ENCODE measurements around the gene PCGF3. TPM values are rescaled to one million over a fixed set of nuclear protein-coding genes. Genes with fewer than 3 reads are reported as not detected.

Gene PCGF3
- polyA plus RNA-seq, 4 donors, result 27.3 to 71.6 (median 55.3) TPM

DNA sequence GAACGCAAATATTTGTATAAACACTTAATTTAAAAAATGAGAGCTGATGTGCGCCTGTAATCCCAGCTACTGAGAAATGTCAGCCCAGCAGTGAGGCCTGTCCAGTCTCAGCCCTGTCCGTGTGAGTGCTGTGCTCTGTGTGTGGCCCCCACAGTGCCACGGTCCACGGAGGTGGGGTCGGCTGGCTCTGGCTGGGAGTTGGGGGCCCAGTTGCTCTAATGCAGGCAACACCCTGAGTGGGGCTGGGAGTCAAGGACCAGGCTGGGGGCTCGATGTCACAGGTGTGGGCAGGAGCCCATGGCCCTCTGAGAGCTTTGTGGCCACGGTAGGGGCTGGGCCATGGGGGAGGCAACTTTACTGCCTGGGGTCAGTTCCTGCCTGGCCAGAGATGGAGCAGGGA lies 12.8 kb downstream of the PCGF3 start:
- H3K9me3 ChIP-seq (ENCODE audit: control insufficient read depth in 2 of 2, insufficient read depth in 1 of 2, low read depth in 1 of 2, low read length in 1 of 2), result no peaks in the 10 kb centered on the region
- H3K4me3 ChIP-seq (ENCODE audit: low read depth in 1 of 3, low read length in 3 of 3), result no peak overlapping the region
- peaks cover 0 to 43% (median 0%) of the 10 kb centered on the region in 3 donors for H3K36me3 ChIP-seq (ENCODE audit: control insufficient read depth in 3 of 3, insufficient read depth in 2 of 3, low read depth in 1 of 3, low read length in 3 of 3)
- WGBS, 3 donors, result 85 to 93% (median 93%) methylated on average over 8 of the region's 8 CpGs
- H3K4me1 ChIP-seq (ENCODE audit: control insufficient read depth in 3 of 3, insufficient read depth in 2 of 3, low read depth in 1 of 3, low read length in 2 of 3), result peaks cover 0 to under 1% (median 0%) of the 10 kb centered on the region in 3 donors
- no peaks in the 10 kb centered on the region for H3K27me3 ChIP-seq (ENCODE audit: control insufficient read depth in 3 of 3, insufficient read depth in 3 of 3, low read length in 3 of 3)
- no peak overlapping the region for H3K27ac ChIP-seq (ENCODE audit: low read depth in 1 of 3, low read length in 2 of 3)
- DNase-seq, result no peak
- FAIRE-seq, result no peak

DNA sequence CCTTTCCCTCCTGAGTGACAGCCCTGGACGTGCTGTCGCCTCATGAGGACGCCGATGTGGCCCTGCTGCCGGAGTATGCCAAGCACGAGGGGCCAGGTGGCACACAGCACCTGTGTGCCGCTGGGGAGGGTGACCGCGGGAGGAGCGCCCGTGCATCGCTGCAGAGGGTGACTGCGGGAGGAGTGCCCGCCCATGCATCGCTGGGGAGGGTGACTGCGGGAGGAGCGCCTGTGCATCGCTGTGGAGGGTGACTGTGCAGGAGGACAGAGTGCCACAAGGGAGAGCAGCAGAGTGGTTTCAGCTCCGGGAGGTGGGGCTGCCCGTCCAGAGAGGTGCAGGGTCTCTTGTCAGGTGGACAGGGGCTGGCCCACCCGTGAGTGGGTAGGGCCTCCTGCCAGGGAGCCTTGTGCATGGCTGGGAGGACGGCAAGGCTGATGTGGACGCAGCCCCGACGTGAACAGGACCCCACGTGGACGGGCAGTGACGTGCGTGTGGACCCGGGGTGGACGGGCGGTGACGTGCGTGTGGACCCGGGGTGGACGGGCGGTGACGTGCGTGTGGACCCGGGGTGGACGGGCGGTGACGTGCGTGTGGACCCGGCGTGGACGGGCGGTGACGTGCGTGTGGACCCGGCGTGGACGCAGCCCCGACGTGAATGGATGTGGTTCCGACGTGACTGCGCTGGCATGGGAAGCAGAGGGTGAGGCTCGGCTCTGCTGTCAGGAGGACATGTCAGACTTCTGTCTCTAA lies 14.7 kb downstream of the PCGF3 start:
- peaks cover 0 to 41% (median 0%) of the 10 kb centered on the region in 3 donors for H3K36me3 ChIP-seq (ENCODE audit: control insufficient read depth in 3 of 3, insufficient read depth in 2 of 3, low read depth in 1 of 3, low read length in 3 of 3)
- H3K4me3 ChIP-seq (ENCODE audit: low read depth in 1 of 3, low read length in 3 of 3), result no peak overlapping the region
- H3K4me1 ChIP-seq (ENCODE audit: control insufficient read depth in 3 of 3, insufficient read depth in 2 of 3, low read depth in 1 of 3, low read length in 2 of 3), result peaks cover 0 to 8% (median 0%) of the 10 kb centered on the region in 3 donors
- WGBS, 3 donors, result 94 to 95% (median 95%) methylated on average over 57 to 59 of the region's 59 CpGs
- no peak overlapping the region for H3K27ac ChIP-seq (ENCODE audit: low read depth in 1 of 3, low read length in 2 of 3)
- H3K27me3 ChIP-seq (ENCODE audit: control insufficient read depth in 3 of 3, insufficient read depth in 3 of 3, low read length in 3 of 3), result no peaks in the 10 kb centered on the region
- no peak for DNase-seq
- H3K9me3 ChIP-seq (ENCODE audit: control insufficient read depth in 2 of 2, insufficient read depth in 1 of 2, low read depth in 1 of 2, low read length in 1 of 2), result no peaks in the 10 kb centered on the region
- FAIRE-seq, result no peak

DNA sequence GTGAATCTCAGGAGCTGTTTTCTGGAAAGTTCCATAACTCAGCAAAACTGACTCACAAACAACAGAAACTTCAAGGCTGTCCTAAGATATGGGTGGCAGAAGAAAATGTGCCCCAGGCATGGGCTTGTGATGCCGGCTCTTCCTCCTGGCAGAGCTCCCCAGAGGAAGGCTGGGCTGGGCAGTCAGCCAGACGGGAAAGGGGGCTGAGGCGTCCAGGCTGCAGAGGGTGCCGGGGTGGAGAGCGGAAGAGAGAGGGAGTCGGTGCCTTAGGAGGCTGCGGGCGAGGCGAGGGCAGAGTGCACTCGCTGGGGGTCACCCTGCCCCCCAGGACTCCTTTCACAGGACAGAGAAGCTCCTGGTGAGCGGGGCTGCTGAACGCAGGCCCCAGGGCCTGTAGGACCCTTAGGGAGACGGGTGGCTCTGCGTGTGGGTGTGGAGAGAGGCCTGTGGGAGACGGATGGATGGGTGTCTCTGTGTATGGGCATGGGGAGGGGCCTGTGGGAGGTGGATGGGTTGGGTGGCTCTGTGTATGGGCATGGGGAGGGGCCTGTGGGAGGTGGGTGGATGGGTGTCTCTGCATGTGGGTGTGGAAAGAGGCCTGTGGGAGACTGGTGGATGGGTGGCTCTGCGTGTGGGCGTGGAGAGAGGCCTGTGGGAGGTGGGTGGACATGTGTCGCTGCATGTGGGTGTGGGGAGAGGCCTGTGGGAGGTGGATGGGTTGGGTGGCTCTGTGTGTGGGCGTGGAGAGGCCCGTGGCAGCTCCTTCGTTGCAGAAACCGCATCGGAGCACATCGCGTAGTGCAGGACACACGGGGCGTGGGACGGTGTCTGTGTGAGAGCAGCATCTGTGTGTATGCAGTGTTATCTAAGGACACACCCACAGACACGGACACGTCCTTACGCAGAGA lies 15.9 kb downstream of the PCGF3 start:
- Histone ChIP-seq H3K9me3 (ENCODE audit: control insufficient read depth in 2 of 2, insufficient read depth in 1 of 2, low read depth in 1 of 2, low read length in 1 of 2) (no peaks in the 10 kb centered on the region), H3K4me3 (ENCODE audit: low read depth in 1 of 3, low read length in 3 of 3) (no peak overlapping the region), H3K27ac (ENCODE audit: low read depth in 1 of 3, low read length in 2 of 3) (peak overlapping the region in 1 of 3 donors; percentile 15), H3K36me3 (ENCODE audit: control insufficient read depth in 3 of 3, insufficient read depth in 2 of 3, low read depth in 1 of 3, low read length in 3 of 3) (peaks cover 0 to 41% (median 0%) of the 10 kb centered on the region in 3 donors), H3K27me3 (ENCODE audit: control insufficient read depth in 3 of 3, insufficient read depth in 3 of 3, low read length in 3 of 3) (no peaks in the 10 kb centered on the region), H3K4me1 (ENCODE audit: control insufficient read depth in 3 of 3, insufficient read depth in 2 of 3, low read depth in 1 of 3, low read length in 2 of 3) (peaks cover 0 to 8% (median 0%) of the 10 kb centered on the region in 3 donors)
- peak in 1 of 2 donors; percentile 56 for DNase-seq
- 37 to 68% (median 58%) methylated on average over 31 of the region's 31 CpGs for WGBS, 3 donors
- no peak for FAIRE-seq

DNA sequence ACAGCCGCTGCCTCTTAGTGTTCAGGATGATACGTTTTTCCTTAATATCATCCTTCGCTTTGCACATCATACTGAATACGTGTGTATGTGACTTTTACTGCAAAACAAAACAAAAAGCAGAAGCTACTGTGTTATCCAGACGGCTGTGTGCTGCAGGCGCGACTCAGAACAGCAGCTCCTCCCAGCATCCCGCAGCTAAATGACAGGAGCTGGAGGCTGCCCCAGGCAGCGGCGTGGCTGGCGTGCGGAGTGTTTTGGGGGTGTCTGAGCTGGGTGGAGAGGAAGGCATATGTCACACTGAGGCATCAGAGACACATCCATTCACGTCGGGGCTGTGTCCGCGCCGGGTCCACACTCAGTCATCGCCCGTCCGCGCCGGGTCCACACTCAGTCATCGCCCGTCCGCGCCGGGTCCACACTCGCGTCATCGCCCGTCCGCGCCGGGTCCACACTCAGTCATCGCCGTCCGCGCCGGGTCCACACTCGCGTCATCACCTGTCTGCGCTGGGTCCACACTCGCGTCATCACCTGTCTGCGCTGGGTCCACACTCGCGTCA lies 16.6 kb downstream of the PCGF3 start:
- no peak for DNase-seq
- no peak overlapping the region for H3K27ac ChIP-seq (ENCODE audit: low read depth in 1 of 3, low read length in 2 of 3)
- WGBS, 3 donors, result 93 to 95% (median 94%) methylated on average over 25 to 47 of the region's 47 CpGs
- peaks cover 0 to 45% (median 0%) of the 10 kb centered on the region in 3 donors for H3K36me3 ChIP-seq (ENCODE audit: control insufficient read depth in 3 of 3, insufficient read depth in 2 of 3, low read depth in 1 of 3, low read length in 3 of 3)
- FAIRE-seq, result no peak
- peaks cover 0 to 8% (median 0%) of the 10 kb centered on the region in 3 donors for H3K4me1 ChIP-seq (ENCODE audit: control insufficient read depth in 3 of 3, insufficient read depth in 2 of 3, low read depth in 1 of 3, low read length in 2 of 3)
- H3K27me3 ChIP-seq (ENCODE audit: control insufficient read depth in 3 of 3, insufficient read depth in 3 of 3, low read length in 3 of 3), result no peaks in the 10 kb centered on the region
- no peaks in the 10 kb centered on the region for H3K9me3 ChIP-seq (ENCODE audit: control insufficient read depth in 2 of 2, insufficient read depth in 1 of 2, low read depth in 1 of 2, low read length in 1 of 2)
- no peak overlapping the region for H3K4me3 ChIP-seq (ENCODE audit: low read depth in 1 of 3, low read length in 3 of 3)

DNA sequence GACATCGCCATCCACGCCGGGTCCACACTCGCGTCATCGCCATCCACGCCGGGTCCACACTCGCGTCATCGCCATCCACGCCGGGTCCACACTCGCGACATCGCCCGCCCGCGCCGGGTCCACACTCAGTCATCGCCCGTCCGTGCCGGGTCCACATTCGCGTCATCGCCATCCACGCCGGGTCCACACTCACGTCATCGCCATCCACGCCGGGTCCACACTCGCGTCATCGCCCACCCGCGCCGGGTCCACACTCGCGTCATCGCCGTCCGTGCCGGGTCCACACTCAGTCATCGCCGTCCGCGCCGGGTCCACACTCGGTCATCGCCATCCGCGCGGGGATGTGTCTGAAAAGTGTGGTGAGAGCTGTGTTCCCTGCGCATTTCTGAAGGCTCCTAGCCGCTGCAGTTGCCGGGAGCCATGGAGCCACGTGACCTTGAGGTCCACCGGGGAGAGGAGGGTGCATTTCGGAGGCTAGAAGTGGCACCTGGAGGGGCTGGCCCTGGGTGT lies 17.3 kb downstream of the PCGF3 start:
- FAIRE-seq, result no peak
- WGBS, 3 donors, result 96 to 97% (median 97%) methylated on average over 61 of the region's 61 CpGs
- H3K4me3 ChIP-seq (ENCODE audit: low read depth in 1 of 3, low read length in 3 of 3), result no peak overlapping the region
- no peaks in the 10 kb centered on the region for H3K27me3 ChIP-seq (ENCODE audit: control insufficient read depth in 3 of 3, insufficient read depth in 3 of 3, low read length in 3 of 3)
- H3K36me3 ChIP-seq (ENCODE audit: control insufficient read depth in 3 of 3, insufficient read depth in 2 of 3, low read depth in 1 of 3, low read length in 3 of 3), result peaks cover 0 to 45% (median 0%) of the 10 kb centered on the region in 3 donors
- no peak overlapping the region for H3K27ac ChIP-seq (ENCODE audit: low read depth in 1 of 3, low read length in 2 of 3)
- H3K4me1 ChIP-seq (ENCODE audit: control insufficient read depth in 3 of 3, insufficient read depth in 2 of 3, low read depth in 1 of 3, low read length in 2 of 3), result peaks cover 0 to 8% (median 0%) of the 10 kb centered on the region in 3 donors
- no peaks in the 10 kb centered on the region for H3K9me3 ChIP-seq (ENCODE audit: control insufficient read depth in 2 of 2, insufficient read depth in 1 of 2, low read depth in 1 of 2, low read length in 1 of 2)
- DNase-seq, result no peak

DNA sequence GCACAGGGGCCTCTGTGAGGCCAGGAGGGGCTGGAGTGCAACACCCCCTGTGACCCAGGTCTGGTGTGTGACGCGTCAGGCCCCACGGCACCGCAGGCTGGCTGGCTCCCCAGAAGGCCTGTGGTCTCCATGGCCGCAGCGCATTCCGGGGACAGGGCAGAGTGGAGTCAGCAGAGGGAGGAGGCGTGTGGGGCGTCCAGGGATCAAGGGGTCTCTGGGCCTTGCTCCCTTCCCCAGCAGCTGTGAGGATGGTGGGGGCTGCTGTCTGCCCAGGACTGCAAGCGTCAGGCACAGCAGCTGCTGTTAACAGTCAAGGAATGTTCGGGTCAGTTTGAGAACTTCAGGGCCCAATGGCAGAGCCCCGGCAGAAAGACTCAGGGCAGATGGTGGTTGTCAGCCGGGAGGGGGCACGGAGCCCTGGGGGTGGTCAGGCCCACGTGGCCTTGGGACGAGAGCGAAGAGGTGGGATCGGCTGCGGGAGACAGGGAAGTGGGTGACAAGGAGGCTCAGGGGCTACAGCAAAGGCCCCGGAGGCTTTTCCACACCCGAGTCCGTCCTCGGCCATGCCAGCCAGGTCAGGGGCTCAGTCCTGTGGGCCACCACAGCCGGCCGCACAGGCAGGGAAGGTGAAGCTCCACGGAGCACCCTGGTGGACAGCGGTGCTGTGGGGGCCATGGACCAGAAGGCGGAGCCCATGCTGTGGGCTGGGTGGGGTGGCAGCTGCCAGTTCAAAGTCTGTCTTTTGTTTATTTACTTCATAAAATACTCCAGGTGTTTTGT lies 18.3 kb downstream of the PCGF3 start:
- DNase-seq, result peak; percentile 66 to 67
- H3K4me1 ChIP-seq (ENCODE audit: control insufficient read depth in 3 of 3, insufficient read depth in 2 of 3, low read depth in 1 of 3, low read length in 2 of 3), result peaks cover 0 to 8% (median 0%) of the 10 kb centered on the region in 3 donors
- H3K27me3 ChIP-seq (ENCODE audit: control insufficient read depth in 3 of 3, insufficient read depth in 3 of 3, low read length in 3 of 3), result no peaks in the 10 kb centered on the region
- no peaks in the 10 kb centered on the region for H3K9me3 ChIP-seq (ENCODE audit: control insufficient read depth in 2 of 2, insufficient read depth in 1 of 2, low read depth in 1 of 2, low read length in 1 of 2)
- no peak overlapping the region for H3K4me3 ChIP-seq (ENCODE audit: low read depth in 1 of 3, low read length in 3 of 3)
- peak overlapping the region in 1 of 3 donors; percentile 38 for H3K27ac ChIP-seq (ENCODE audit: low read depth in 1 of 3, low read length in 2 of 3)
- peaks cover 0 to 45% (median 0%) of the 10 kb centered on the region in 3 donors for H3K36me3 ChIP-seq (ENCODE audit: control insufficient read depth in 3 of 3, insufficient read depth in 2 of 3, low read depth in 1 of 3, low read length in 3 of 3)
- WGBS, 3 donors, result 35 to 74% (median 53%) methylated on average over 28 of the region's 28 CpGs
- no peak for FAIRE-seq

DNA sequence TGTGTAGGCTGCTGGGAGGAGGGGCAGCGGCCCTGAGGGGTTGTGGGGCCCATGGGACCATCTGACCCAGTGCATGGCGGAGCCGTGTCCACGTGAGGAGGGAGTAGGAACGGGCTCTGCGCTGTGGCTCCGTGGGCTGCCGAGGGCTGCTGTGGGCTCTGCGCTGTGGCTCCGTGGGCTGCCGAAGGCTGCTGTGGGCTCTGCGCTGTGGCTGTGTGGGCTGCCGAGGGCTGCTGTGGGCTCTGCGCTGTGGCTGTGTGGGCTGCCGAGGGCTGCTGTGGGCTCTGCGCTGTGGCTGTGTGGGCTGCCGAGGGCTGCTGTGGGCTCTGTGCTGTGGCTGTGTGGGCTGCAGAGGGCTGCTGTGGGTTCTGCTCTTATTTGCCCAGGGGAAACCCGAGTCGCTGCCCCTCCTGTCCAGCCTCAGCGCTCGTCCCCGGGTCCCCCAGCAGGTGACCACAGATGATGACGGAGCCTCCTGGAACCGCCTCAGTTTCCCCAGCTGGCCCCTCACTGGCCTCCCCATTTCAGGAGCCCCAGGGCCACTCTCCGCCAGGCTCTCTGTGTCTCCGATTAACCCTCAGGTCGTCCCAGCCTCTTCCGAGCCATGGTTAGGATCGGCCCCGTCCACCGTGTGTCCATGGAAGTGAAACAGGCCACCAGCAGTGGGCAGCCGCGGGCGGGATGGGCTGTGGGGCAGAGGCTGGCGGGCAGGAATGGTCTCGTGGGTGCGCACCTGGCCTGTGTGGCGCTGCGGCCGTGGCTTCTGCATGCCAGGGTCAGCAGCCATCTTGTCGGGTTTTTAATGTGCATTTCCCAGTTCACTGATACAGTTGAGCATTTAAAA lies 20.0 kb downstream of the PCGF3 start:
- H3K9me3 ChIP-seq (ENCODE audit: control insufficient read depth in 2 of 2, insufficient read depth in 1 of 2, low read depth in 1 of 2, low read length in 1 of 2), result no peaks in the 10 kb centered on the region
- H3K36me3 ChIP-seq (ENCODE audit: control insufficient read depth in 3 of 3, insufficient read depth in 2 of 3, low read depth in 1 of 3, low read length in 3 of 3), result peaks cover 0 to 47% (median 0%) of the 10 kb centered on the region in 3 donors
- H3K27me3 ChIP-seq (ENCODE audit: control insufficient read depth in 3 of 3, insufficient read depth in 3 of 3, low read length in 3 of 3), result no peaks in the 10 kb centered on the region
- H3K27ac ChIP-seq (ENCODE audit: low read depth in 1 of 3, low read length in 2 of 3), result no peak overlapping the region
- 91 to 95% (median 93%) methylated on average over 36 to 41 of the region's 41 CpGs for WGBS, 3 donors
- peaks cover 0 to 8% (median 0%) of the 10 kb centered on the region in 3 donors for H3K4me1 ChIP-seq (ENCODE audit: control insufficient read depth in 3 of 3, insufficient read depth in 2 of 3, low read depth in 1 of 3, low read length in 2 of 3)
- H3K4me3 ChIP-seq (ENCODE audit: low read depth in 1 of 3, low read length in 3 of 3), result no peak overlapping the region
- DNase-seq (no peak), FAIRE-seq (no peak)

Data from small intestine (tissue), 7 donors.